Loucy (cell line): Measurements from ENCODE around the gene MFSD6.

ENCODE experiments used
- H2AFZ ChIP-seq: fragments of 200-600 bp; sonication (generic); 2 replicates; pipeline ENCODE4 v1.6.0; 2016; ENCODE audit warnings: antibody characterized with exemption, mild to moderate bottlenecking, low read length, moderate library complexity
- H3F3A ChIP-seq: fragments of 200-600 bp; 2 replicates; pipeline ENCODE4 v1.6.0; 2016; ENCODE audit warnings: antibody characterized with exemption, low read depth, mild to moderate bottlenecking
- H3K27me3 ChIP-seq: fragments of 200-600 bp; sonication (generic); 2 replicates; pipeline ENCODE4 v1.6.1; 2014; ENCODE audit warnings: low read length, mild to moderate bottlenecking; ENCODE audit not compliant: insufficient read depth, poor library complexity, severe bottlenecking
- H3K36me3 ChIP-seq: fragments of 200-600 bp; sonication (generic); 2 replicates; pipeline ENCODE4 v1.6.1; 2016; ENCODE audit warnings: low read length; ENCODE audit not compliant: insufficient read depth
- H3K4me1 ChIP-seq: fragments of 200-600 bp; sonication (generic); 2 replicates; pipeline ENCODE4 v1.5.1; 2014; ENCODE audit warnings: low read length, mild to moderate bottlenecking; ENCODE audit not compliant: insufficient read depth, poor library complexity, severe bottlenecking
- H3K4me2 ChIP-seq: fragments of 200-600 bp; sonication (generic); 2 replicates; pipeline ENCODE4 v1.6.0; 2014; ENCODE audit warnings: antibody characterized with exemption, low read length, low read depth, mild to moderate bottlenecking; ENCODE audit not compliant: poor library complexity, severe bottlenecking
- H3K4me3 ChIP-seq: fragments of 200-600 bp; sonication (generic); 2 replicates; pipeline ENCODE4 v1.5.1; 2014; ENCODE audit warnings: low read length, mild to moderate bottlenecking, mixed read lengths; ENCODE audit not compliant: poor library complexity, severe bottlenecking
- H3K79me2 ChIP-seq: fragments of 200-600 bp; sonication (generic); 2 replicates; pipeline ENCODE4 v1.6.1; 2014; ENCODE audit warnings: low read length; ENCODE audit not compliant: insufficient read depth
- H3K9ac ChIP-seq: fragments of 200-600 bp; sonication (generic); 2 replicates; pipeline ENCODE4 v1.6.0; 2014; ENCODE audit warnings: mild to moderate bottlenecking, low read depth, low read length, moderate library complexity; ENCODE audit not compliant: poor library complexity, severe bottlenecking
- H3K9me2 ChIP-seq: fragments of 200-600 bp; sonication (generic); replicated peaks from 2 replicates; pipeline ENCODE4 v1.6.1; 2016; ENCODE audit warnings: low read depth, low read length, mixed read lengths
- H3K9me3 ChIP-seq: fragments of 200-600 bp; sonication (generic); 2 replicates; pipeline ENCODE4 v1.6.1; 2014; ENCODE audit warnings: mild to moderate bottlenecking, antibody characterized with exemption, low read length, low read depth; ENCODE audit not compliant: insufficient read depth
- H4K20me1 ChIP-seq: fragments of 200-600 bp; sonication (generic); 2 replicates; pipeline ENCODE4 v1.6.0; 2014; ENCODE audit warnings: antibody characterized with exemption, low read length, mild to moderate bottlenecking; ENCODE audit not compliant: insufficient read depth, poor library complexity, severe bottlenecking
- EZH2phosphoT487 ChIP-seq: fragments of 200-600 bp; IDR thresholded peaks from 2 replicates; pipeline ENCODE4 v1.6.1; 2018; ENCODE audit warnings: antibody characterized with exemption, mild to moderate bottlenecking, moderate library complexity, borderline replicate concordance
- TF ChIP-seq, protein P1 (sequence below): fragments of 200-600 bp; sonication (generic); conservative IDR thresholded peaks from 2 replicates; pipeline ENCODE4 v1.5.1; 2014; ENCODE audit warnings: mild to moderate bottlenecking, antibody characterized with exemption, low read length

The MFSD6 gene

DNA sequence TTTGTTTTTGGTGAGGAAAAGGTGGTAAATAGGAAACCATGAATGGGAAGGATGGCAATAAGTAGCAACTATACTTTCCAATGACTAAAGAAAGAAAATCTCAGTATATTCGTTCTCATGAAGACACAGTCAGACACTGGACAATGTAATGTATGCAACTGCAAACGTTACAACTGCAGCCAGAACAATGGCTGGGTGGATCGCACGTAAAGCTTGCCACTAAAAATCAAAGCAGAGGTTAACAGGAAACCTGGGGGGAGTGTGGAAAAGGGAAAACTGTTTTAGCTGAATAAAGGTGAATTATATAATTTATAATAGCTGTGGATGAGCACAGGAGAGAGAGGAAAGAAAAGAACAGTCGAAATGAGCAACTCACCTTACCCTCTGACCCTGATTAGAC, 93.1 kb downstream of the MFSD6 start:
- Histone ChIP-seq H3F3A (no peaks in the 10 kb centered on the region), H3K4me2 (no peak overlapping the region), H4K20me1 (no peaks in the 10 kb centered on the region), H3K4me1 (no peaks in the 10 kb centered on the region), H3K4me3 (no peak overlapping the region), H3K9me3 (no peaks in the 10 kb centered on the region), H3K27me3 (no peaks in the 10 kb centered on the region), H3K36me3 (peaks cover 71% of the 10 kb centered on the region; the same call in 1 of the 2 replicates), H3K79me2 (no peaks in the 10 kb centered on the region), H3K9me2 (no peaks in the 10 kb centered on the region), H2AFZ (no peak overlapping the region), H3K9ac (no peak overlapping the region)
- no peak for TF ChIP-seq EZH2phosphoT487
- TF ChIP-seq, protein P1, sequence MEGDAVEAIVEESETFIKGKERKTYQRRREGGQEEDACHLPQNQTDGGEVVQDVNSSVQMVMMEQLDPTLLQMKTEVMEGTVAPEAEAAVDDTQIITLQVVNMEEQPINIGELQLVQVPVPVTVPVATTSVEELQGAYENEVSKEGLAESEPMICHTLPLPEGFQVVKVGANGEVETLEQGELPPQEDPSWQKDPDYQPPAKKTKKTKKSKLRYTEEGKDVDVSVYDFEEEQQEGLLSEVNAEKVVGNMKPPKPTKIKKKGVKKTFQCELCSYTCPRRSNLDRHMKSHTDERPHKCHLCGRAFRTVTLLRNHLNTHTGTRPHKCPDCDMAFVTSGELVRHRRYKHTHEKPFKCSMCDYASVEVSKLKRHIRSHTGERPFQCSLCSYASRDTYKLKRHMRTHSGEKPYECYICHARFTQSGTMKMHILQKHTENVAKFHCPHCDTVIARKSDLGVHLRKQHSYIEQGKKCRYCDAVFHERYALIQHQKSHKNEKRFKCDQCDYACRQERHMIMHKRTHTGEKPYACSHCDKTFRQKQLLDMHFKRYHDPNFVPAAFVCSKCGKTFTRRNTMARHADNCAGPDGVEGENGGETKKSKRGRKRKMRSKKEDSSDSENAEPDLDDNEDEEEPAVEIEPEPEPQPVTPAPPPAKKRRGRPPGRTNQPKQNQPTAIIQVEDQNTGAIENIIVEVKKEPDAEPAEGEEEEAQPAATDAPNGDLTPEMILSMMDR: no peak

DNA sequence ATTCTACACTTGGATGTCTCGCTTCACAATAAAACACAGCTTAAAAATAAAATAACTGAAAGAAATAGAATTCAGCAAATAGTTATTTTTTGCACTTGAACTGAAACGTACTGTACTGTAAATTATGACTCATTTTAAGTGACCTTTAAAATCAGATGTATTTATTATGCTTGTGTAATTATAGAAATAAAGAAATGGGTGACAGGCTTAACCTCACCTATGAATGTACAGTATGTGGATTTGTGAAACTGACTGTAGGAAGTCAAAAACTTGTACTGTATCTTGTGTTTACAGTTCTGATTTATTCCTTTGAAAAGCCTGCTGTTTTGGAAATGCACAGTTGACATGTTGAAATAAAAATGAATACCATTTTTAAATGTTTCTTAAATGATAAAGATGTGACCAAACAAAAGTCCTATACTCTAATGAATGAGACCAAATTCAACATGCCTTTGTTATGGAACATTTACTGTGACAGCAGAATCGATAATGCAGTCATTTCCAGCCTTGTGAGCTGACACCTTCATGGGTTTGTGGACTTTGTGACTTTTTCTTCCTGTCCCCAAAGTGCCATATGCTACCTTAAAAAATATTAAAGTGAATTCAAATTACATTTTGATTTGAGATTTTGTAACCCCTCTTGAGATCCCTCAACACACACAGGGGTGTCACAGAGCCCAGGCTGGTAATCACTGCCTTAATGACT, 93.7 kb downstream of the MFSD6 start:
- TF ChIP-seq EZH2phosphoT487: no peak
- TF ChIP-seq, protein P1: no peak
- no peak overlapping the region for H3K4me2 ChIP-seq
- no peaks in the 10 kb centered on the region for H4K20me1 ChIP-seq
- H3K9ac ChIP-seq: no peak overlapping the region
- H3F3A ChIP-seq: no peaks in the 10 kb centered on the region
- H3K9me3 ChIP-seq: no peaks in the 10 kb centered on the region
- H3K4me3 ChIP-seq: no peak overlapping the region
- no peaks in the 10 kb centered on the region for H3K9me2 ChIP-seq
- H3K36me3 ChIP-seq: peaks cover 72% of the 10 kb centered on the region; the same call in 1 of the 2 replicates
- H3K4me1 ChIP-seq: no peaks in the 10 kb centered on the region
- H3K79me2 ChIP-seq: no peaks in the 10 kb centered on the region
- H2AFZ ChIP-seq: no peak overlapping the region
- no peaks in the 10 kb centered on the region for H3K27me3 ChIP-seq

- Histone ChIP-seq H3K4me1 (no peaks in the 10 kb centered on the region), H3K4me2 (no peak overlapping the region), H3K9me3 (no peaks in the 10 kb centered on the region), H3K36me3 (peaks cover 65% of the 10 kb centered on the region; the same call in 1 of the 2 replicates), H3K4me3 (no peak overlapping the region), H3K9me2 (no peaks in the 10 kb centered on the region), H4K20me1 (no peaks in the 10 kb centered on the region), H3K79me2 (no peaks in the 10 kb centered on the region), H3F3A (no peaks in the 10 kb centered on the region), H3K27me3 (no peaks in the 10 kb centered on the region), H2AFZ (no peak overlapping the region), H3K9ac (no peak overlapping the region)
- TF ChIP-seq, protein P1: no peak
- no peak for TF ChIP-seq EZH2phosphoT487
Observed at GRCh38 chr2:190503088-190503487, 94.9 kb downstream of the MFSD6 start.
